Esophagus muscularis mucosa (tissue), 3 donors: ENCODE data around the gene TPP2.

Experiments used
- CTCF ChIP-seq, 3 experiments: fragments of 200-600 bp in 2 of 3; fragments of 450-650 bp in 1 of 3; sonication (generic) in 2 of 3; IDR thresholded peaks; one replicate each; pipeline ENCODE4 v1.5.1; 2017 to 2019; ENCODE audit warnings: antibody characterized with exemption in 3 of 3, mild to moderate bottlenecking in 2 of 3, moderate library complexity in 1 of 3
- POLR2A ChIP-seq: fragments of 450-650 bp; IDR thresholded peaks from one replicate; pipeline ENCODE4 v1.6.1; 2017; ENCODE audit warnings: antibody characterized with exemption, moderate library complexity, mild to moderate bottlenecking, low read depth
- POLR2AphosphoS5 ChIP-seq, 2 donors: sonication (generic); formaldehyde crosslinking; IDR thresholded peaks; one replicate each; pipeline ENCODE4 v1.6.1; 2017; ENCODE audit warnings: antibody characterized with exemption in 2 of 2

DNA sequence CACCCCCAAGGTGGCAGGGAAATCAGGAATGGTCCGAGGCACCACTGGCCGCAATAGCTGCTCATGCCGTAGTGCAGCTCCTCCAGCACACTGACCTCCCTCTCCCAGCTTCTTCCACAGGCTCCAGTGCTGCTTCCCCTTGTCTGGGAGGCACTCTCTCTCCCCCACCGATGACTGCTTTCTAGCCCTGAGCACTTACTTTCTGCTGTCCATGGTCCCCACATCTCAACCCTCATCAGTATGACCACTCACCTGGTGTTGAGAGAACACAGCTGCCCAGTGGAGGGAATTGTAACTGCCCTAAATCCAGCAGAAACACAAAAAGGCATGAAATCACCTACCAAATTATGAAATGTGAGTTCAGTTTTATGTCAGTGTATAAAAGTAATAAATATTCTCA lies 28.9 kb upstream of the TPP2 start:
- TF ChIP-seq CTCF (IDR thresholded peaks at IDR 0.05): no peak
- TF ChIP-seq POLR2A: no peak
- no peak for TF ChIP-seq POLR2AphosphoS5 (IDR thresholded peaks at IDR 0.05)
